Hematopoietic multipotent progenitor cell (in vitro differentiated cells): ENCODE results near the gene STIM1. TPM values are rescaled to one million over a fixed set of nuclear protein-coding genes. Genes with fewer than 3 reads are reported as not detected.
A peak's percentile ranks its signal among the peaks of the same experiment; 100 is the strongest.
"Not testable (repeated sequence)": the region's sequence is repeated elsewhere in the genome, so short reads cannot be mapped to it uniquely, and the experiment has no call there.

Source experiments
- DNase-seq, 3 donors: peaks; one replicate each; pipeline ENCODE4 v3.0.0-alpha.2; 2011 to 2015; ENCODE audit warnings: low read depth in 2 of 3, low spot score in 2 of 3
- total RNA-seq: library from RNA; depleted of rRNA; stranded (reverse); fragments of >200 nt; gene quantifications from one replicate; pipeline ENCODE4 v1.2.3, GENCODE V29; 2012

STIM1 gene
- 80.2 TPM for total RNA-seq

DNA sequence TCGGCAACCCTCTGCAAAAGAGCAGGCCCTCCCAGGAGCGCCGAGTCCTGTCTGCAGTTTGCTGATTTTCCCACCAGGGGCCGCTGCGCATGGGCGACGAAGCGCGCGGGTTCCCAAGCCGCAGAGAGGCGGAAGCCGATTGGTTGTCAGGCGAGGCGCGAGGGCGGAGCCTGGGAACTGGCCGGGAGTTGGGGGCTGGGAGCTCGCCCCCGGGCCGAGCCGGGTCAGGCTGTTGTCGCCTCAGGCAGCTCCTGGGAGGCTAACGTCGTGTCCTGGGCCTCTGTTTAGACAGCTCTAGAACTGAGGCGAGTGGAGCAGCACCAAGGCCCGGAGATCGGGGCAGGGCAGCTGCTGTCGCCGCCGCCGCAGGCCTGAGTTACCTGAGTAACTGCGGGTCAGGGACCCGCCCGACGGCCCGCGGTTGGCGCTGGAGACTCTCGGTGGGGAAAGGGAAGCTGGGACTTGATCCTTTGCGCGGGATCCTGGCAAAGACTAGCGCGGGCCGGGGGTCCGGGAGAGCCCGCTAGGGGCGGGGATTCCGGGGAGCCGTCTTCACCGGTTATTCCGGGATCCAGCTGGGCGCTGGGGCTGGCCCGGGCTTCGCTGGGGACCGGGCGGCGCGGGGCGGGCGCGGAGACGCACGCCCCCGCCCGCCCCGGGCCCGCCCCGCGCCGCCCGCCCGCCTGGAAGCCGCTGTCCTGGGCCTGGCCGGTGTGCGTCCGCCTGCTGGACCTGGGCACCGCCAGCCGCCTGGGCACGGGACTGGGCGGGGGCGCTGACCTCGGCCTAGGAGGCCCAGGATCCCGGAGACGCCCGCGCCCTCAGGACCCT lies at the start of gene STIM1:
Gene STIM1, plus strand, starts transcription at position 688 of the 831 bp plus-strand sequence. CDS start 607 bp downstream, outside the sequence.
- peak; percentile 89 to 98 (median 95) for DNase-seq

DNA sequence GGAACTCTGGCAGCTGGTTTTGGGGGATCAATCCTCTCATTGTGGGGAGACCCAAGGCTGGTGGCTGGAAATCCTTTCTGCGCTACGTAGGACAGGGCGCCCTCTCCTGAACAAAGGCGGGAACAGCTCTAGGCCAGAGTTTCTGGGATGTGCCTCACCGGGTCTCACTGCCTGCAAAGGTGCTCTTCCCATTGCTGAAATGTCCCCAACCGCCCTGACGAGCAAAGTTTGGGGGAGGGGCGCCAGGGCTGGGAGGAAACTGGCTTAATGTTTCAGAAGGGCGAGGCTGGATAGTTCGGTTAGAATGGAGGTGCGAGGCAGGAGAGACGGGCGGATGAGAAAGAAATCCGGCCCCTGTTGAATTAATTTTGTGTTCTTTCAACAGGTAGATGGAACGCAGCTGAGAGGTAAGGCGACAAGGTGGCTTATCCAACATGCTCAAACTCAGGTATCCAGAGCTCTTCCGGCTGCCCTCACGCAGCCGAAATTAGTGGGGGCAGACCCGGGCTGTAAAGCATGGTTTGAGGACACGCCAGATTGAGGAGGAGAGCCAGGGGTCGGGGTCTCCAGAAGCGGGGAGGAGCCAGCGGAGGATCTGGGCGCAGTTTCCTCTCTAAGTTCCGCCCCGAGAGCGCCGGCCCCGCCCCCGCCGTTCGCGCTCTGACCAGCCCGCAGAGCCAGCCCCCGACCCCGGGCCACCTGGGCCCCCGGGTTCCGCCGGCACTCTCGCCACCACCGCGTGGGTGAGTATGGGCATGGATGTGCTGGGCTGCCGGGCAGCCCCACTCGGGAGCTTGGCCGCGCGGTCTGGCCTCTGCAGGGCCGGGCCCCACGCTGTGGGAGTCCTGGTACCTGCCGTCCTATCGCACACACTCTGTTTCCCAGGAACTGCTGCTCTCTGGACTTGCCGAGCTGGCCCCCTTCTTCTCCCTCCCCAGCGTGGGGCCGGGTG lies 47.3 kb upstream of the STIM1 start, which contains the start of gene PGAP2:
Gene PGAP2, plus strand, starts transcription at position 652 of the 952 bp plus-strand sequence. CDS start 2,700 bp downstream, outside the sequence.
- peak in 2 of 3 donors; percentile 61 to 73 for DNase-seq

DNA sequence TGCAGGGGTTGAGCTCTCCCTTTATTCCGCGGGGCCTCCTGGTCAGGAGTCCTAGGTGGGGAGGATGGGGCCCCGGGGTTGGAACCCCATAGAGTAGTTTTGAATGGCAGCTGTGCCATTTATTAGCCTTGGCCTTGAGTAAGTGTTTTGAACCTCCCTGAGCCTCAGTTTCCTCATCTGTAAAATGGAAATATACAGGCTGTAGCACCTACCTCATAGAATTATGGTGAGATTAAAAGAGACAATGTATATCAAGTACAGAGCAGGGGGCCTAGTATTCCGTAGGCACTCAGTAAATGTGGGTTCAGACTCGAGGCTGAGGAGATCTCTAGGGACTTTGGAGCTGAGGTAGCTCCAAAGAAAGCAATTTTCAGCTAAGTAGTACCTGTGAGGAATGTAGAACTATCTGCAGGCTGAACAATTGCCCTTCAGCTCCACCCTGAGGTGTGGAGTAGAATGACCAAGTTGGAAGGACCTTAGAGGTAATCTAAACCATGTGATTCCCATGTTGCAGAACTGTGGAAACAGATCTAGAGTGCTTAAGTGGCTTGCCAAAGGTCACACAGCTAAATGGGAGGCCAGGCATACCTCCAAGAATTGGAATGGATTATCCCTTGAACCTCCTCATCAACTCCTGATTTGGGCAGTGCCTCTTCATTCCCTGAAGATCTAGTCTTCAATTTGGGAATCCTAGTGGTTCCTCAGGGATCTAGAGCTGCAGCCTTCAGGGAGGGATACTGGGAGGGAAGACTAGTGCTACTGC lies 46.4 kb upstream of the STIM1 start:
- peak in 2 of 3 donors; percentile 72 to 83 for DNase-seq

DNA sequence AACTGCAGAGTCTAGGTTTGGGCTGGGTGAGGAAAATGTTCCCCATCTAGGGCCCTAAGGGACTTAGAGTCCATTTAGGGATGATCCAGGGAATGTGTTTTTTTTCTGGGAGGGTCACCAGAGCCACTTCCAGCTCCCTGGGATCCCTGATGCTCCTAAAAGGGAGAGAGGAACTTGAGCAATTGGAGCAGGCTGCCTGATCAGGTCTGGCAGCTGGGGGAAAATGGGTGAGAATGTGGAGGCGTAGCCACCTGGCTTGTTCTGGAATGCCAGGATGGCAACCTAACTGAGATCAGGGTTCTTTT lies 45.9 kb upstream of the STIM1 start:
- no peak for DNase-seq

DNA sequence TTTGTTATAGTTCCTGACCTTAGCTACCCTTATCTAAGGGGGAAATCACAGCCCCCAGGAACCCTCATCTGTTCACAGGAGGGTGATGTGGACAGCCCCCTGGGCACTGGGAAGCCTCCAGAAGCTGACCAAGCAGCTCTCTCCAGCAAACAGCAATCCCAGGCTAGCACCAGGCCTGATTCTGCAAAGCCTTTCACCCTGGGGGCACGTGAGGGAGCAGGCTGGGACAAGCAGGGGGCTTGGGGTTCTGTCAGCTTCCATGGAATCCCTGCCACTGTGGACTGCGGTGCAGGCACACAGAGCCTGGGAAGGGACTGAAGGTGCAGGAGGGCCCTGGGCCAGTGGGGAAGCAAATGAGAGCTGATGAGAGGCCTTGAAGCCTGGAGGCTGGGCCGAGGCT lies 45.0 kb upstream of the STIM1 start:
- DNase-seq, result no peak

DNA sequence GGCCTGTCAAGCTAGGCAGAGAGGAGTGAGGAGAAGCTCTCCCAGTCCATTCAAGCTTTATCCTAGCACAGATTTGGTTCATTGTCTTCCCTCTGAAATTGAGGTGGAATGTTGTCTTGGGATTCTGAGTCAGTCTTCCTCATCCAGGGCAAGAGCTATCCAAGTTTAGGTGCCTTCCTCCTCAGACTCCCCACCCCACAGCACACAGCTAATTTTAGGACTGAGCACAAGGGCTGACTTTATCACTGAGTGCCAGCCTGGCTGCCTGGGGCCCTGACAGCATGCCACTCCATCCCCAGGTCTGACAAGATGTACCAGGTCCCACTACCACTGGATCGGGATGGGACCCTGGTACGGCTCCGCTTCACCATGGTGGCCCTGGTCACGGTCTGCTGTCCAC lies 44.5 kb upstream of the STIM1 start:
- no peak for DNase-seq

DNA sequence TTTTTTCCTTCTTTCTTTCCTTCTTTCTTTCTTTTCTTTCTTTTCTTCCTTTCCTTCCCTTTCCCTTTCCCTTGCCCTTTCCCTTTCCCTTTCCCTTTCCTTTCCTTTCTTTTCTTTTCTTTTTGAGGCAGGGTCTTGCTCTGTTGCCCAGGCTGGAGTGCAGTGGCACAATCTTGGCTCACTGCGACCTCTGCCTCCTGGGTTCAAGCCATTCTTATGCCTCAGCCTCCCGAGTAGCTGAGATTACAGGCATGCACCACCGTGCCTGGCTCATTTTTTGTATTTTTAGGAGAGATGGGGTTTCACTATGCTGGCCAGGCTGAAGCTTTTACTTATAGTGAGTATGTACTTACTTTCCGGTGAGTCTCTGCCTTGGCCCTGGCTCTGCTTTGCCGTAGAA lies 40.6 kb upstream of the STIM1 start:
- not testable (repeated sequence) for DNase-seq

DNA sequence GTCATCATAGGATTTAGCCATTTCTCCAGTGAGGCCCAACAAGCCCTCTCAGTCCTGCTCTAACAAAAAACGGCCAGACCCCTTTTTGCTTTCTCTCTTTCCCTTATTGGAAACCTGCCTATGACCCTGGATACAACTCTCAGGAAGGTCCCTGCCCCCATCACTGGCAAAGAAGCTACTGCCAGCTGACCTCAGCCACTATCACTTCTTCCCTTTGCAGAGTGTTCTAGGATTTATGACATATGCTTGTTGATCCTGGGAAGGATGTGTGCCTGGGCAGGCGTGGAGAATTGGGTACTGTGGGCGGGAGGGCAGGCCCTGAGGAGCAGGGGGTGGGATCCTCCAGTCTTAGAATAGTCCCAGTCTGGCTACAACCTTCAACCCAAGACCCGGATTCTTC lies 39.6 kb upstream of the STIM1 start:
- DNase-seq, result no peak

DNA sequence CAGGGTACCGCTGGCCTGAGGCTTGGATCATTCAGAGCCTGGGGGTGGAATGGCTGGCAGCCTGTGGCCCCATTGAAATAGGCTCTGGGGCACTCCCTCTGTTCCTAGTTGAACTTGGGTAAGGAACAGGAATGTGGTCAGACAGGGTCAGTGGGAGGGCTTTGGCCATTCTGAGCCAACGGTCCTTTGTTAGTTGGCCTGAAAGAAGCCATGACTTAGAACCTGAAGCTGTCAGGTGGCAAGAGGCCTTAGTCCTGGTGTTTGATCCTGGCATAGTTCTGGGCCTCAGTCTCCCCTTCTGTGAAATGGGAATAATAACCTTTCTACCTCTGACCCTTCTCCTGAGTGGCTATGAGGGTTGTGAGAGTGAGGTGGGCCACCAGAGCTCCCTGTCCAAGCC lies 38.8 kb upstream of the STIM1 start:
- no peak for DNase-seq

DNA sequence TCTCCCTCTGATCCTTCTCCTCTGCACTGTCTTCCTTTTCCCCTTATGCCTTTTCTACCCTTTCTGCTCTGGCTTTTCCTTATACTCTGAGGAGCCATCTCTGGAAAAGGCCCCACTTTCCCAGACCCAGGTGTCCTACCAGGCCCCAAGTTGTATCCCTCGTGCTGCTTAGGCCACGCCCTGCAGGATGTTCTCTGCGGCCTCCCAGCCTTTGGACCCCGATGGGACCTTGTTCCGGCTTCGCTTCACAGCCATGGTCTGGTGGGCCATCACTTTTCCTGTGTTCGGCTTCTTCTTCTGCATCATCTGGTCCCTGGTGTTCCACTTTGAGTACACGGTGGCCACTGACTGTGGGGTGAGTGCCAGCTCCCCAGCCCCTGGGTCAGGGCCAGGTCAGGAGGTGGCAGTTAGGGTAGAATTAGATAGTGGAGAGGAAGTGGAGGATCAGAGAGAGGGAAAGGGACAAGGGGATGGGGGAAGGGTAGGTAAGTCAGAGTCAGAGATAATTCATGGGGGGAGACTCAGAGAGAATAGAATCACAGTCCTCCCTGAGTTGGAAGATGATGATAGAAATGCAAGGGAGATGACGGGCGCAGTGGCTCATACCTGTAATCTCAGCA lies 38.2 kb upstream of the STIM1 start:
- no peak for DNase-seq

DNA sequence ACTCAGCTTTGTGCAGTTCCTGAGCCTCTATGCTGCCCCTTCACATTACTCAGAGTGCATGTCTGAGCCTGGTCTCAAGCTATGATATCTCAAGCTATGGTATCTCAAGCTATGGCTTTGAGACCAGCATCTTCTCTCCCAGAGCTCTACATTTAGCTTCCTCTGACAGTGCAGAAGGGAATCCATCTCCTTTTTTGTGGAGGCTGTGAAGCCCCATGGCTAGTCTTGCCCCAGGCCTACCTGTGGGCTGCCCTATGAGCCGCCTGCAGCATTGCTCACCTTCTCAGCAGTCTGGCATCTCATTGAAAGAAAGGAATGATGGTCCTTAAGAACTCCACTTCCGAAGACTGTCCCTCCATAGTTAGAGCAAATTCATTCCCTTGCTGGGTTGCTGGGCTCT lies 34.5 kb upstream of the STIM1 start:
- DNase-seq, result no peak

DNA sequence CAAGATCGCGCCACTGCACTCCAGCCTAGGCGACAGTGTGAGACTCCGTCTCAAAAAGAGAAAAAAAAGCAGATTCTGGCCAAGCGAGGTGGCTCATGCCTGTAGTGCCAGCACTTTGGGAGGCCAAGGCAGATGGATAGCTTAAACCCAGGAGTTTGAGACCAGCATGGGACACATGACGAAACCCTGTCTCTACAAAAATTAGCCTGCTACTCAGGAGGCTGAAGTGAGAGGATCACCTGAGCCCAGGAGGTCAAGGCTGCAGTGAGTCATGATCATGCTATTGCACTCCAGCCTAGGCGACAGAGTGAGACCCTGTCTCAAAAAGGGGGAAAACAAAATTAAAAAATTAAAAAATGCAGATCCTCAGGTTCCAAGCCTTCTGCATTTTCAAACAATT lies 33.2 kb upstream of the STIM1 start:
- DNase-seq, result no peak

DNA sequence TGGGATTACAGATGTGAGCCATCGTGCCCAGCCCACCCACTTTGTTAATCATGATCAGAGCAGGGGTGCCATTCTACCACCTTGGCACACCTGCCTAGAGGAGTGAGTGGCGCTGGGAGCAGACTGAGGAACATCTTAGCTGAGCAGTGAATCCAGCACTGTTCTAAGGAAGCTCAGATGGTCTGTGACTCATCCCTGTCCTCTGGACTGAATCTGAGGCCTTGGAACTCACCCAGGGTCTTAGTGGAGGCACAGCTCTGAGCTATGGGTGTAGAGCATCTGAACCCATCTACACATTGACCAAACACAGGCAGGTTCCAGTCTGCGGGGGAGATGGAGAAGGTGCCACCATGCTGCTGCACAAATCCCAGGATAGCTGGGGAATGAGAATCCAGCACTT lies 32.2 kb upstream of the STIM1 start:
- DNase-seq, result no peak

DNA sequence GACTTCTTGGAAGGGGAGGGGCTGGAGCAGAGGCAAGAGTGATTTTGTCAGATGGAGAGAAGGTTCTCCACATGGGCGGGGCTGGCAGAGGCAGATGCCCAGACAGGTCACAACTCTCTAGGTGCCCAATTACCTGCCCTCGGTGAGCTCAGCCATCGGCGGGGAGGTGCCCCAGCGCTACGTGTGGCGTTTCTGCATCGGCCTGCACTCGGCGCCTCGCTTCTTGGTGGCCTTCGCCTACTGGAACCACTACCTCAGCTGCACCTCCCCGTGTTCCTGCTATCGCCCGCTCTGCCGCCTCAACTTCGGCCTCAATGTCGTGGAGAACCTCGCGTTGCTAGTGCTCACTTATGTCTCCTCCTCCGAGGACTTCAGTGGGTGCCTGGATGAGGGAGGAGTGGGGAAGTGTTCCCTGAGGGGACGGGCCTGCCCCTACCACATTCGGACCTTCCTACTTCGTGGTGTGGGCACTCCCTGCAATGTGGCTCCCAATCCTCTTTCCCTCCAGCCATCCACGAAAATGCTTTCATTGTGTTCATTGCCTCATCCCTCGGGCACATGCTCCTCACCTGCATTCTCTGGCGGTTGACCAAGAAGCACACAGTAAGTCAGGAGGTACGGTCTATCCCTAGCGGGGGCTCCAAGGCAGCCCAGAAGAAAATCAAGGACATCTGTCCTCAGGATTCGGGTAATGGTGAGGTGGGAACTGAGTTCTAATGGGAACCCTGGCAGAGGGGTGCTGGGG lies 31.5 kb upstream of the STIM1 start:
- DNase-seq, result no peak

DNA sequence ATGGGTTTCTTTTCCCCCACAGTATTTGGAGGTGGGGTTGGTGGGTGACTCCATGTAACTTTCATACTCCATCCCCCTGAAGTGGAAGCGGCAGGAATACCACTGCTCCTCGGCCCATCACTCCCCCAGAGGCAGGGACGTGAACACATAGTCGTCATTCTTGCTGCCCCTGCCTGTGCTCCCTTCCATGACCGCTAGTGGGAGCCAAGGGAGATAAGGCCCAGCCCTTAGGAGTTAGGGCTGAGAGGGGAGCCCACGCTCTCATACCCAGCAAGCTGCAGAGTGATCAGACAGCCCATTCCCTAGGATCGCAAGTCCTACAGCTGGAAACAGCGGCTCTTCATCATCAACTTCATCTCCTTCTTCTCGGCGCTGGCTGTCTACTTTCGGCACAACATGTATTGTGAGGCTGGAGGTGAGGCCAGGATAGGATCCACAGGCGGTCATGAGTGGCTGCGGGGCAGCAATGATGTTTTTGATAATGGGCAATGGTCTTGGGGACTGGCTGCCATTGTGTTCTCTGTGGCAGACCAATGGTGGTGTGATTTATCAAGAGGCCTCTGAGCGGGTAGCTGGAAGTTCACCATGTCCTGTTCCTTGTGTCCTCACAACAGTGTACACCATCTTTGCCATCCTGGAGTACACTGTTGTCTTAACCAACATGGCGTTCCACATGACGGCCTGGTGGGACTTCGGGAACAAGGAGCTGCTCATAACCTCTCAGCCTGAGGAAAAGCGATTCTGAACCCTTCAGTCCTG lies 30.6 kb upstream of the STIM1 start:
- peak in 2 of 3 donors; percentile 83 to 93 for DNase-seq

DNA sequence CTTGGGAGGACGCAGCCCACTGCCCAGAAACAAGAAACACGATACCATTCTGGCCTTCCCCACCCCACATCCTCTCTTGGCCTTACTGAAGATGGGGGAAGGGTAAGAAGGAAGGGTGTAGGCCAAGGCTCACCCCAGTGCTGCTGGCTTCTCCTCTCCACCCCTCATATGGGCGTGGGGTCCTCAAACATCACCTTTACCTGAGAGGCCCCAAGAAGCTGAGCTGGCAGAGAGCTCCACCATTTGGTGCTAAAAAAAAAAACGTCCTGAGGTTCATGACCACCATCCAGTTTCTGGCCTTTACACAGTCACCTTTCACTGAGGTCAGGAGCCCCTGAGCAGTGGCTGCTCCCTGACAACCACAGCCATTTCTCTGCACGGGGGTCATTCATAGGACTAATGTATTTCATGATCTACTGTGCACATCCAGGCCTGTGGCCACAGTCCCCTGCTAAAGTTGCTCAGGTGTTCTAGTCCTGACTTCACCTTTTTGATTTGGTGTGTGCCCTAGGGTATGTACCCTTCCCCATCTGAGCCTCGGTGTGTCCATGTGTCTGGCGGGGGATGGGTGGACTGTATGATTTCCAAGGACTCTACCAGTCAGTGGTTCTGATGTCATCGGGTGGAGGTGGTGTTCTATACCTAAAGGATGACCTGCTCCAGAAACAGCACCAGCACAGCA lies 29.9 kb upstream of the STIM1 start:
- no peak for DNase-seq

DNA sequence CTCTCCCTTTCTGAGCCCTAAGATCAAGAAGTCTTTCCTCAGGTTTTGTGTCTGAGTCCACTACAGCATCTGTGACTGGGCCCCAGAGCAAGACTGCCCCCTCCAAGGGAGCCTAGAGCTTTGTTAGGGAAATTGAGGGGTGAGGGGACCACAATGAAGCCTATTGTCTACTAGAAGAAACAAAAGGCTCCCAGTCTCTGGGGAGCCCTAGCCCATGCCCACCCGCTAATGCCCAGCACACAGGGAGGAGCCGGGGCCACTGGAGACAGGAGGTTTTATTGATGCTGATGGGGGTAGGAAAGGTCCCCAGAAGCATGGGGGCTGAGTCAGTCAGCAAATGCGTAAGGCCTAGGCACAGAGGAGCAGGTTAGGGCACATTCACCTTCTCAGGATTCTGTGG lies 28.7 kb upstream of the STIM1 start:
- no peak for DNase-seq

DNA sequence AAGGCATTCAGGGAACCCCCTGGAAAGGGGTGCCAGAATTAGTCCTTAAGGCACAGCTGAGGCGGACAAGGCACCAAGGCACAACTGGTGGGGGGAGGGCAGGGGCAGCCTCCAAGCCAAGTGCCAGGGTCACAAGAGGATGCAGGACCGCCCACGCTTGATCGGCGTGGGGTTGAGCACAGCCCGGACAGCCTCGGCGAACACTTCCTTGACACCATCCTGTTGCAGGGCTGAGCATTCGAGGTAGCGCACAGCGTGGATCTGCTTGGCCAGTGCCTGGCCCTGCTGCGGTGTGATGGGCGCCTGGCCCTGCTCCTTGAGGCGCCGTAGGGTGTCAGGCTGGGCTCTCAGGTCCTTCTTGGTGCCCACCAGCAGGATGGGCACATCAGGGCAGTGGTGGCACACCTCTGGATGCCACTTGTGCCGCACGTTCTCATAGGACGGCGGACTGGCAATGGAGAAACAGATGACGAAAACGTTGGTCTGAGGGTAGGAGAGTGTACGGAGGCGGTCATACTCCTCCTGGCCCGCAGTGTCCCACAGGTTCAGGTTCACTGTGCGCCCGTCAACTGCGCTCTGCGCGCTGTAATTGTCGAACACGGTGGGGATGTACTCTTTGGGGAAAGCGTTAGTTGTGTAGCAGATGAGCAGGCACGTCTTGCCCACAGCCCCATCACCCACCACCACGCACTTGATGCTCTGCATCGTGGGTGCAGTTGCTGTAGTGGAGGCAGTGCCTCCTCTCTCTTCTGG lies 27.9 kb upstream of the STIM1 start:
- DNase-seq, result no peak
